GM12801 (cell line): ENCODE results near the gene OR4E2.

Source experiments
- CTCF ChIP-seq: IDR thresholded peaks from one replicate; pipeline ENCODE4 v1.5.1; 2011; ENCODE audit warnings: control low read depth; ENCODE audit not compliant: insufficient read length; ENCODE audit errors: extremely low read depth

Gene OR4E2

GRCh38 chr14:21642683-21643082, 11.0 kb upstream of the OR4E2 start:
- TF ChIP-seq CTCF: no peak

GRCh38 chr14:21643407-21643806, 10.2 kb upstream of the OR4E2 start:
- TF ChIP-seq CTCF: no peak

DNA sequence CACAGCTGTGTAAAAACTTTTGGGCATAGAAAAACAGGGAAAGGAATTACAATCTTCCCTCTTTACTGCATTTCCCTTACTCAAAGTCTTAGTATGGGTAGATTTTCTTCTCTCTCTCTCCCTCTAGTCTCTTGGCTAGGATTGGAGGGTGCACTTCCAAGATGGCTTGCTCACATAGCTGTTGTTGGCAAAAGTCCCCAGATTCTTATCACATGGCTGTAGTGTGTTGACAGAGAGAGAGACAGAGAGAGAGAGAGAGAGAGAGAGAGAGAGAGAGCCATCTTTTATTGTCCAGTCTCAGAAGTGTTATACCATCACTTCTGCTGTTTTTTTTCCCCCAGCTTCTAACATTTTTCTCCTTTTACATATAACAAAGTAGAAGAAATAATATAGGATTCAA, 6.3 kb upstream of the OR4E2 start:
- no peak for TF ChIP-seq CTCF

GRCh38 chr14:21652209-21652808, 1.3 kb upstream of the OR4E2 start:
- no peak for TF ChIP-seq CTCF

- no peak for TF ChIP-seq CTCF
Observed at GRCh38 chr14:21654215-21654614, 580 bp downstream of the OR4E2 start.

DNA sequence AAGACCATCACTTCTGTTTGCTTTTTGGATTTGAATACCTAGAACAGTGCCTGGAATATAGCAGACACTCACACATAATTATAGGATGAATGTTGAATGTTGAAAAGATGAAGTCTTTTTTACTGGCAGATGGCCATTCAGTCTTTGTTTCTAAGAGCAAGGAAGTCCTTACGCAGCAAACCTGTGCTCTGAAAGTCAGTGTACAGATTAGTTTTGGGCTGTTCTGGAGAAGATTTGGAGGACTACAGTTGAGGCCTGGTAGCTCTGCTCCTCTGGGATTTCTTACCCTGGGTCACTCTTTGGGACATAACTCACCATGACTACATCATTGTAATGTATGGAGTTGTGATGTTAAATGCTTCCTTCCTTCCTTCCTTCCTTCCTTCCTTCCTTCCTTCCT, 3.3 kb downstream of the OR4E2 start:
- no peak for TF ChIP-seq CTCF

DNA sequence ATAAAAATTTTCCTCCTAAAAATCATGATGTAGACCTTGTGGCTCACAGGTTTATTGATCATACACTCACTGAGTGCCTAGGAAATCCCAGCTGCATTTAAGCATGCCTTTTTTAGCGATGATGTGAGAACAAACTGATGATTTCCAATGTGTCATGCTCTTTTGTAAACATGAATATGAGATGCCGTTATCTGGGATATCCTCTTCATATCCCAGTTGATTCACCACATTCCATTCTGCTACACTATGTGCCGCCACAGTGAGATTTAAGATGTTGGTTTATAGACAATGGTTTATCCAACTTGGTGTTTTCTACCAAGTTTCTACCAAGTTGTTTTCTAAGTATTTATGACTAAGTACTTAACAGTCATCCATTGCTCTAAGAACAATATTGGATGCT, 14.7 kb downstream of the OR4E2 start:
- TF ChIP-seq CTCF: no peak

GRCh38 chr14:21669284-21669683, 15.6 kb downstream of the OR4E2 start:
- no peak for TF ChIP-seq CTCF
